GM19324 (cell line): ENCODE results near the gene CKB.
"Not testable (repeated sequence)": the region's sequence is repeated elsewhere in the genome, so short reads cannot be mapped to it uniquely, and the experiment has no call there.

Source experiments
- ATAC-seq: cut with Tn5 transposase; IDR thresholded peaks from one replicate; pipeline ENCODE4 v1.9.1; 2021; ENCODE audit warnings: mild to moderate bottlenecking, moderate library complexity; ENCODE audit not compliant: unreplicated experiment, low FRiP score

Gene CKB

DNA sequence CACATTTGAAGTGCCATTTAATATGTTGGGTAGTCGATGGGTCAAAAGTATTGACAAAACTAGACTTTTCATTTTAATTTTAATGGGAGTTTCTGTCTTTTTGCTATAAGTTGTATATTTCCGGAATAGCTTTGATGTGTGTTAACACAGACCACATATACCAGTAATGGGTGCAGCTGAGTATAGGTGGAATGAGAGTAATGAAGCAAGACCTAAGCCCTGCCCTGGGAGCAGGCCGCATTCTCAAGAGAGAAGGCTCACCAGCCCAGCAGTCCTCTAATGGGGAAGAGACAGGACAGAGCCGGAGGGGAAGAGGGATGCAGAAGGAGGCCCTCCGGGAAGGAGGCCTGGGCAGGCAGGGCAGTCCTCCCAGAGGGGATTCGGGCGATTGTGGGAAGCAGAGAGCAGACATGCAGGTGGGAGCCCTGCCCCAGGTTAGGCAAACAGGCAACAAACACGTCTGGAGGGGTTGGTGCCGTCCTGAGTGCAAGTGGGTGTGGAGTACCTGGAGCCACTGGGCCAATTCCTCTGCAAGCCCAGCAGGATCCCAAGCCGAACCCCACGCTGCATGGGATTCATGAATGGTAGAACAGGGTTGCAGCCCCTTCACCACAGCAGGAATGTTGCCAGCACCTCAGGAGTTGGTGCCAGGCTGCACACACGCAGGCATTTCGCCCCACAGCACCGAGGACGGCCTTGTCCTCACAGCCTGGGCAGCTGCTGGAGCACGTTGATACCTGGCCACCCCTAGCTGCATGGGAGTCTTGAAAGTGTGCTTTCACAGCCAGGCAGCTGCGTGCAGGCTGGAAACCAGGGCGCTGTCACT, 7.8 kb downstream of the CKB start:
- no peak for ATAC-seq

DNA sequence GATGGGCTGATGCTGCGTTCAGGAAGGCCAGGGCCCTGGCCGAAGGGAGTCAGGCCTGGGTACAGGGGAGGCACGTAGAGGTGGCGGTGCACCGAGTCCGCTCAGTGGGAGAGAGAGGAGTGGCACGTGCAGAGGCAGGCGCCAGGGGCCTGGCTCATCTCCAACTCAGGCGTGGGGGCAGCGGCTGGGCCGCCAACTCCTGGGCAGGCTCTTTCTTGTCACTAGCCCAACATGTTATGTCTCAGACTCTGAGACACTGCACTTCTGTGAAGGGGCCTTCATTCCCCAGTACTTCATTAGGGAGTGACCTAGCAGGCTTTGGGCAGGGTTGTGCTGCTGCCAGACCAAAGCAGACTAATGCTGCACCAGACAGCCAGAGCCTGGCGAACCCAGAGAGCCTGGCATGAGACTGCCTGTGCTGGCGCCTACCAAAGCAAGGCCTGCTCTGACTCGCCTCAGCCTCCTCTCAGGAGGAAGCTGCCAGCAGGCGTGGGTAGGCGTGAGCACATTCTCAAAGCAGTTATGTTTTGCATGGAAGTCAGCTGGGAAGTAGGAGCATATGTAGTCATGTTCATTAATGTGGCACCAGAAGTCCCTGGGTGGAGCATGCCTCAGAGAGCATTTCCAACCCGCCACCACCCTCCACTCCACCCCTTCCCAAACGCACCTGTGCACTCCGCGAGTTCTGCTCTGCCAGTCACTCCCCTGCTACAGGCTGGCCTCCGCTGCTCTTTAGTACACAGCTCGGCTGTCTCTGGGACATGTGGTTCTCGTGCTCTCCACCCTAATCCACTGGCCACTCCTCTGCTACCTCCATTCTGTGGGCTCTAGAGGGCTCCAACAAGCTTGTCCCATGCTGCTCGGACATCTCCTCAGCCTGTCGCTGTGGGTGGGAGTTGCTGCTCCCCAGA, 9.7 kb downstream of the CKB start:
- no peak for ATAC-seq

DNA sequence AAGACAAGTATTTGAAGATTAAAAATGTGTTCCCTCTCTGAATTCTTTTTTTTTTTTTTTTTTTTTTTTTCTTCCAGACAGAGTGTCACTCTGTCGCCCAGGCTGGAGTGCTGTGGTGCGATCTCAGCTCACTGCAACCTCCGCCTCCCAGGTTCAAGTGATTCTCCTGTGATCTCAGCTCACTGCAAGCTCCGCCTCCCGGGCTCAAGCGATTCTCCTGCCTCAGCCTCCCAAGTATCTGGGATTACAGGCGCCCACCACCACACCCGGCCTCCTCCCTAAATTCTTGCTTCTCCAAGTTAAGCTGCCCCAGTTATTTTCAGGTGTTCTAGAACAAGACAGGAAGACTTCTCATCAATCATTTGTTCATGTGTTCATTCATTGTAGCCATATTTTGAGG, 10.4 kb downstream of the CKB start:
- ATAC-seq, result not testable (repeated sequence)

DNA sequence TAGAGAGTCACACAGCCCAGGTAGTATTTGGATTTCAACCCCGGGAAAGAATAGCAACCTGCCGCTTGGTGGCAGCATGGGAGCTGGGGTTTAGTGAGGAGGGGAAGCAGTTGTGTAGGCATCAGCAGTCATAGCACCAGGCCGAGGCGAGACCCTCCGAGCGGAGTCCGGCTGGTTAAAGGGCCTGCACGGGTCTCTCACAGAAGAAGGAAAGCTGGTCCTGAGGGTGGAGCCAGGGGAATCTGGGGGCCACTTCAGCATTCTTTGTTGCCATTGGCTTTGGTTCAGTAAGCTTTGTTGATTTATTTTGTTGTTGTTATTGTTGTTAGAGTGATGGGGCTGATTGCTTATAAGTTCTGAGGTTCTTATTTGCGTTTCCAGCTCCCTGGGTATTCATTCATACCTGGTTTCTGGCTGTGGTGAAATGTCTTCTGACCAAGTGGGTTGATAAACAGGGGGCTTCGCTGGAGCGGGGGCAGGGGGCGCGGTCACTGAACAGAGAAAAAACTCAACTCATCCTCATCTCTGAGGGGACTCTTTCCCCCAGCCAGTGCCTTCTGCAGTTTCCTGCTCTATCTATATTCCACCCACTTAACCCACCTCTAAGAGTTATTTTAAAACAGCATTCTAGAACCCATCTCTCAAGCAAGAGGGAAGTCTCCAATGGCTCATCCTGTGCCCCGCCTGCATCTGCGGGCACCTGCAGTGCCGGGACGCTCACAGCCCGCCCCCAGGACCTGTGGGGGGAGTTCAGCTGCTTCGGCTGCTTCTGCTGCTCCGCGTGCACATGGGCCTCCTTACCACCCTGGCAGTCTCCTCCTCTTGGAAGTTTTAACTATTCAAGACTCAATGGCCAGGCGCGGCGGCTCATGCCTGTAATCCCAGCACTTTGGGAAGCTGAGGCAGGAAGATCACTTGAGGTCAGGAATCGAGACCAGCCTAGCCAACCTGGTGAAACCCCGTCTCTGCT, 11.6 kb downstream of the CKB start:
- ATAC-seq, result no peak

DNA sequence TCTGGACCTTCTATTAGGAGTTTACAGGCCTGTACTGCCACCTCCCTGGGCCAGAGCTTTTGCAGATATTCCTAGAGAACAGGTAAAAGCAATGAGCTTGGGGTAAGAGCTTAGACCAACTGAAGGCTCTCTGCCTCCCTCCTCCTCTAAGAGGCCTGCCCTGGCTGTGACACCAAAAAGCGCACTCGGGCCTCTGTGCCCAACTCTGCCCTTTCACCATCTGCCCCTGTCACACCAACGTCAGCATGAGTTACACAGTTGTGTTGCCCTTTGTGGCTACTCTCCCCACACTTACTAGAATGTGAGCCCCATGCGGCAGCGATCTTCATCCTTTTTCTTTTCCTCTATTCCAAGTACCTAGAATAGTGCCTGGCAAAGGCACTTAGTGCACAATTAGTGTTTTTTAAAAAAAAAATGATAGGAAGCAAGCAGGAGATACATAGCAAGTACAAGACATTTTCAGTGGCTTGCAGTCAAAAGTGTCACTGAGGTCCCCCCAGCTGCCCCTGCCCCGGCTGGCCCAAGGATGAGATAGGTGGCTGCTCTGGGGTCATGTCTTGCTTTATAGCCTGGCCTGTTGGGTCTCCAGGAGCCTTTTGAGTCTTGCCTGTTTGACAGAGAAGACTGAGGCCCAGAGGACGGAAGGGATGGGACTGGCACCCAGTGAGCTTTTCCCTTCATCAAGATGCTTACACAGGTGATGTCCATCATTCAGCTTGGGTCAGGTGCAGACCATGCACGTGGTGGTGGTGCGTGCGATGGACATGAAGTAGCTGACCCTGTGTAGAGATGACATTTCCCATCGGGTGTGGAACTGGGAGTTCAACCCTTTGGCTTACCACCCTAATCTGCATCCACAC, 12.5 kb downstream of the CKB start:
- ATAC-seq, result no peak

DNA sequence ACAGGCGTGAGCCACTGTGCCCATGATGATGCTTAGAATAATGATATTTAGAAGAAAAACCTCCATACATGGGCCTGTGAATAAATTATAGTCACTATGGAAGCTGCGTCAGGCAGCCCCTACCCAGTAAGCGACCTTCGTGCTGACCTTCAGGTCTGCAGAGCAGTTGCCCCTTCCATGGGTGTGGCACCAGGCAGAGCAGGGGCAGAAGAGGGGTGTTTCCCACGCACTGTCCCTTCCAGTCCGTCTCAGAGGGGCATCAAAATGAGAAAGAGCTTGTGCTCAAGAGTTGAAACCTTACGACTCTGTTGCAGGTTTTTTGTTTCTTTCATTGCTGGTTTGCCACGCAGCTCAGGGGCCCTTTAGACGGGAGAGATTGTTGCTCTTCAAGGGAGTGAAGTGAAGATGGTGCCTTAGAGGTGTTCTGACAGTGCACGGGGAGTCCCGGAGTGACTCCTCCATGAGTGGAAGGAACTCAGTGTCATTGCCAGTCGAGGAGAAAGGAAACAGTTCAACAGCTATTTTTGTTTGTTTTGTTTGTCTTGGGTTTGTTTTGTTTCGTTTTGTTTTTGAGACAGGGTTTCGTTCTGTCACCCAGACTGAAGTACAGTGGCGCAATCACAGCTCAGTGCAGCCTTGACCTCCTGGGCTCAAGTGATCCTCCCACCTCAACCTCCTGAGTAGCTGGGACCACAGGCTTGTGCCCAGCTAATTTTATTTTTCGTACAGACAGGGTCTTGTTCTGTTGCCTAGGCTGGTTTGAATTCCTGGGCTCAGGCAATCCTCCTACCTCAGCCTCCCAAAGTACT, 13.9 kb downstream of the CKB start:
- ATAC-seq, result no peak

DNA sequence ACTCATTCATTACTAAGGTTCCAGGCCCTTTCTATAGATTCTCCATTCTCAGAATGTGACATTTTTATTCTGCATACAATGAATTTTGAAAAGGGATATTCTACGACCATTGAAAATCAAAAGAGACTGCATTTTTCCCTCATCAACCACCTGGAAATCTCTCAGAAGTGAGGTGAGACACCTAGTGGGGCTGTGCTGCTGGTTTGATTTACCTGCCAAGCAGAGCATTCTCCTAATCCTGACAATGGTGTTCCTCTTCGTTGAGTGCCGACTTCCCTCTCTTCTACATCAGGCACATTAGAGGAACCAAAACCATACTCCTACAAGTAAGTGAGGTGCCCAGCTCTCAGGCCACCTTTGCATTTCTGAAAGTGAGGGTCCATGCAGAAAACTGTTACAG, 14.9 kb downstream of the CKB start:
- no peak for ATAC-seq

DNA sequence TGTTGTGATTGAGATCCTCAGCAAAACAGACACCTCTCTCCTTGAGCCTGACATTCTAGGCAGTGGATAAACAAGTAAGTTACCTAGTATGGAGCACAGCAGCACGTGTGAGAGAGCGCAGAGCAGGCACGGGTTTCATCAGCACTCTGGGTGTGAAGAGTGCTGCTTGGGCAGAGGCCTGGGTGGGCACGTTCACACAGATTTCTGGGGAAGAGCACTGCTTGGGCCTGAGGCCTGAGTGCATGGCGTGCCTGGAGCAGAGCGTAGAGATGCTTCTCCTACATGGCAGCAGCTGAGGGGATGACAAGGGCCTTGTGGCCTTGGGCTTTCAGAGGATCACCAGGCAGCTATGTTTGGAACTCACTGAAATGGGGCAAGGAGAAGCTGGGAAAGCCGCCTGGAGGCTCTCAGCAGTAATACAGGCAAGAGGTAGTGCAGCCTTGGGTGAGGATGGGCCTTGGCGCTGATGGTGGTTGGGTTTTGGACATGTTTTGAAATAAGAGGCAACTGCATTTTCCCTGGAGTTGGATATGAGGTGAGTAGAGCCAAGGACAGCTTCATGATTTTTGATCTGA, 17.6 kb downstream of the CKB start:
- no peak for ATAC-seq

DNA sequence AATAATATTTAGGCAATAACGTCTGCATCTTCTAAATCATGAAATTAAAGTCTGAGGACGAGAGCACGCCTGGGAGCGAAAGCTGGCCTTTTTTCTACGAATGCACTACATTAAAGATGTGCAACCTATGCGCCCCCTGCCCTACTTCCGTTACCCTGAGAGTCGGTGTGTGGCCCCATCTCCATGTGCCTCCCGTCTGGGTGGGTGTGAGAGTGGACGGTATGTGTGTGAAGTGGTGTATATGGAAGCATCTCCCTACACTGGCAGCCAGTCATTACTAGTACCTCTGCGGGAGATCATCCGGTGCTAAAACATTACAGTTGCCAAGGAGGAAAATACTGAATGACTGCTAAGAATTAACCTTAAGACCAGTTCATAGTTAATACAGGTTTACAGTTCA, 19.3 kb downstream of the CKB start:
- ATAC-seq, result no peak

DNA sequence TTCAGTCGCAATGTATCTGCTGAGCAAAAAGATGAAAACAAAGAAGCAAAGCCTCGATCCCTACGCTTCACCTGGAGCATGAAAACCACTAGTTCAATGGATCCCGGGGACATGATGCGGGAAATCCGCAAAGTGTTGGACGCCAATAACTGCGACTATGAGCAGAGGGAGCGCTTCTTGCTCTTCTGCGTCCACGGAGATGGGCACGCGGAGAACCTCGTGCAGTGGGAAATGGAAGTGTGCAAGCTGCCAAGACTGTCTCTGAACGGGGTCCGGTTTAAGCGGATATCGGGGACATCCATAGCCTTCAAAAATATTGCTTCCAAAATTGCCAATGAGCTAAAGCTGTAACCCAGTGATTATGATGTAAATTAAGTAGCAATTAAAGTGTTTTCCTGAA, 19.8 kb downstream of the CKB start:
- ATAC-seq, result no peak

DNA sequence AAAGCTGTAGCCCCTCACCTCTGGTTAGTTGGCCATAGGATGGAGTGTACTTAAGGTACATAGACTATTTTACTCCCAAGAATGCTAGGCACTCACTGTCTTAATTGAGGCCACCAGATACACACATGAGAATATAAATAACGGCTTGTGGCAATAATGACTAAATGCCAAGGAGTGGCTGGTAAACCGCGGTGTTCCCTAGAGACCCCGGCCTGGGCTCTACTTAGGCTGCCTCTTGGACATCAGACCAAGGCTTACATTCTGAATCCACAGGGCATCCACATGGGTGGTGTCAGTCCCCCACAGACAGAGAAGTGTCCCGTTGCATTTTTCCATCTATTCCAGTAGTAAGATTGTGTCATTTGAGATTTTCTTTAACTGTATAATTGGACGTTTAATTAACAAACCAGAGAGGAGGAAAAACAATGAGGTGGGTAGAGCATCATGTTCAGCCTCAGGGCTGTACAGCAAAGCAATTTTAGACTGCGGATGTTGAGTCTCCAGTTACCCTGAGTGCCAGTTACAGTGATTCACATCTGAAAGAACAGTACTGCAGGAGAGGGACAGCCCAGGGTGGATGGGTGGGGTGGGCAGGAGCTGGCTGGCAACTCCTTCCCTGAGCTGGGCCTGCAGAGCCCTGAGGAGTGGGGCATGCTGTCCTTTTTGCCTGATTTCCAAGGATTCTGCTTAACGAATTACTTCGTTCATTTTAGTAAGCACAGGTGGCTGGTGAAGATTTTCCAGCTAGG, 20.5 kb downstream of the CKB start:
- no peak for ATAC-seq

DNA sequence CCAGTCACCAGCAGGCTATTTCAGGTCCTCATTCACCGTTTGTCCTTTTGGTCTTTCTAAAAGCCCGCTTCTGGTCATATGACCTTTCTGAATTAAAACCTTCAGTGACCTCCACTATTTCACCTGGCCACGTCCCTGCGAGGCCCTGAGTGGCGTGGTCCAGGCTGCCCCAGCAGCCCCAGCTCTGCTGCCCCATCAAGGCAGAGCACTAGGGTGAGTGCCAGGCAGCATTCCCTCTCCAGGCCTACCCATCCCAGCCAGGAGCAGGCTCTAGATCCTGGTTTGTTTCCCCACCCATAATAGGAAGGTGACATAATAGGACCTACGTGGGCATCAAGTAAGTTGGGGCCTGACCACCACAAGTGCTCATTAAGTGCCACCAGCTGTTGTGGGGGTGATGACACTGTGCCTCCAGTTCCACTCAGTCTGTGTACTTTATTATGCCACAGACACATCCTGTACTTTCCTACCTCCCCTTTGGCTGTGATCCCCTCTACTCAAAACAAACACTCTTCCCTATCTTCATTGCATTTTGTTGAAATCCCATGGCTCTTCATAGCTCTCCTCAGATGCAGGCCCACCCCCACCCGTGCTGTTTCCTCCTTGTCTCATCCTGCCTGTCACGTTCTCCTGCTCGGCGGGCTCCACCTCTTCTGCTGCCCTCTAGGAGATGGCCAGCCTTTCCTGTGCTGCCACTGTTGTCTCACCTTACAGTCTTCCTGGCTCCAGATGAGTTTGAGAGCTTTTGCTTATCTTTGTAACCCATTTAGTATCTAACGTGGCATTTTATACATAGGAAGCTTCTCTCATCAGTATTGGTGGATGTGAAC, 21.4 kb downstream of the CKB start:
- ATAC-seq, result no peak

DNA sequence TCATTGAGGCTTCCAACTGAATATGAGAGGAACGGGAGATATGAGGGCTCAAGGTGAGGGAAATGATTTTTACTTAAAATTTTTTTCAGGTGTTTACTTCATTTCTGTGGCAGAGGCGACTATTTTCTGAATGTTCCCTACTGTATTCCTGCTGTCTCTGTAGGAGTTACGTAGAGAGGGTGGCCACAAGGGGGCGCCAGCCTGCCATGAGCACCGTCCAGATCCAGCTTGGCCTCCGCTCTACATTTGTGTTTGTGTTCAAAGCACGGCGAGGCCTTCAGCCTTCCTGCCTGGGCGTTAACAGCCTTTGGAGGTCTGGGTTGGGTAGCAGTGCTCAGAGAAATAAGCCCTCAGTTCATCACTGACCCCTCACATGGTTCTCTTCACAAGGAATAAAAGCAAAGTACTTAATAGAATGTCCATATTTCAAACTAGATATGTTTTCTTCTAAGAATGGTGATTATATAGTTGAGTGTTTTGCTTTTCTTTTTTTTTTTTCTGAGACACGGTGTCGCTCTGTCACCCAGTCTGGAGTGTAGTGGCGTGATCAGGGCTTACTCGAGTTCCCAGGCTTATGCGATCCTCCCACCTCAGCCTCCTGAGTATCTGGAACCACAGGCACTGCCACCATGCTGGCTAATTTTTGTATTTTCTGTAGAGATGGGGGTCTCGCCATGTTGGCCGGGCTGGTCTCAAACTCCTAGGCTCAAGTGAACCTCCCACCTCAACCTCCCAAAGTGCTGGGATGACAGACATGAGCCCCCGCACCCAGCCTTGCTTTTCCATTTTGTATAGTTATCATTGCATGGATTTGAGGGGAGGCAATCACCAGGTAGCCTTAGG, 22.3 kb downstream of the CKB start:
- no peak for ATAC-seq

DNA sequence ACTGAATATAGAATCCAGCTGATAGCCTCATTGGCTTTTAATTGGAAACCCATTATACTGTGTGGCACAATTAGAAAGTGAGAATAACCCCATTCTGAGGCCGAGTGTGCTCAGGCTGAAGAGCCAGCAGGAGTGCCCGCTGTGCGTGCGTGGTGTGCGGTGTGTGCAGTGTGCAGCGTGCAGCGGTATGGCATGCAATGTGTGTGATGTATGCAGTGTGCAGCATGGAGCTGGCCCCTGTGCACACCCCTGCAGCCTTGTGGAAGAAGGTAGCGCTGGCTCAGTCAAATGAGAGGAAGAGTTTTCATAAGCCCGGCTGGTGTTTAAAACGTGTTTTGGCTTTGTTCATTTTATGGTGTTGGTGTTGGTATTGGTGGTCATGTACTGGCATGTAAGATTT, 22.9 kb downstream of the CKB start:
- no peak for ATAC-seq

DNA sequence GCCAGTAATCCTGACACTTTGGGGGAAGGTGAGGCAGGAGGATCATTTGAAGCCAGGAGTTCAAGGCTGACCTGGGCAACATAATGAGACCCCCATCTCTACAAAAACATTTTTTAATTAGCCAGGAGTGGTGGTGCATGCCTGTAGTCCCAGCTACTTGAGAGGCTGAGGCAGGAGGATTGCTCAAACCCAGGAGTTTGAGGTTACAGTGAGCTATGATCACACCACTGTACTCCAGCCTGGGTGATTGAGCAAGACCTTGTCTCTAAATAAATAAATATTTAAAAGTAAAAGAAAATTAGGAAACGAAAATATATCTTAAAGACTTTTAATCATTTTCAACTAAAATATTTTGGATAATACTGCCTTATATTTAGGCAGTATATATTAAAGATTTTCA, 25.9 kb downstream of the CKB start:
- no peak for ATAC-seq

DNA sequence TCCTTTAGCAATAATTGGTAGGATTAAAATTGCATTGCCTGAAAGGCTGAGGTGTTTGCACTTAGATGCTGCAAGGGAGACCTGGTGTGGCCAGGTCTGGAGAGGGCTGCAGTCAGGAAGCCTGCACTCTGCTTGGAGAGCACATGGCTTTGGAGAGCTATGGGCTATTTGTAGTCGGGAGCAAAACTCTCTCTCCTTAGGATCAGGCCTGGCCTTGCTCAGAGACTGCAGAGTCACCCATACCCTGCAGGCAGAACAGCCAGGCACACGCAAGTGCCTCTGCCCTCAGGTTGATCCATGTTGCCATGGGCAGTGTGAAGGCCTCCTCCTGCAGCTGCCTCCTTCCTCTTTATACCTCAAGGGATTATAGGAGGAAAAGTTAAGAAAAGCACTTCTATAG, 26.8 kb downstream of the CKB start:
- ATAC-seq, result no peak
